GM12891 (cell line): ENCODE data around the gene WDR64.

Experiments used
- POLR2A ChIP-seq: IDR thresholded peaks from 2 replicates; pipeline ENCODE4 v1.6.1; 2011; ENCODE audit warnings: low read depth, low read length, control low read depth
- TAF1 ChIP-seq: IDR thresholded peaks from 2 replicates; pipeline ENCODE4 v1.6.1; 2011; ENCODE audit warnings: low read depth, low read length, control low read depth

- no peak for TF ChIP-seq POLR2A
- no peak for TF ChIP-seq TAF1
Measured at GRCh38 chr1:241630476-241630875, 21.6 kb upstream of the WDR64 start.
